Stimulated activated CD4-positive, alpha-beta T cell treated with anti-CD3 and anti-CD28 coated beads, TNF-alpha, amount 100 ng/mL, for 1 hour (primary cell): Measurements from ENCODE around the gene KRTAP13-2.

Source experiments
- DNase-seq, 3 donors: peaks; one replicate each; pipeline ENCODE4 v3.0.0-alpha.2; 2020; ENCODE audit warnings: low read depth in 3 of 3, low spot score in 1 of 3

The KRTAP13-2 gene, protein sequence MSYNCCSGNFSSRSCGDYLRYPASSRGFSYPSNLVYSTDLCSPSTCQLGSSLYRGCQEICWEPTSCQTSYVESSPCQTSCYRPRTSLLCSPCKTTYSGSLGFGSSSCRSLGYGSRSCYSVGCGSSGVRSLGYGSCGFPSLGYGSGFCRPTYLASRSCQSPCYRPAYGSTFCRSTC

DNA sequence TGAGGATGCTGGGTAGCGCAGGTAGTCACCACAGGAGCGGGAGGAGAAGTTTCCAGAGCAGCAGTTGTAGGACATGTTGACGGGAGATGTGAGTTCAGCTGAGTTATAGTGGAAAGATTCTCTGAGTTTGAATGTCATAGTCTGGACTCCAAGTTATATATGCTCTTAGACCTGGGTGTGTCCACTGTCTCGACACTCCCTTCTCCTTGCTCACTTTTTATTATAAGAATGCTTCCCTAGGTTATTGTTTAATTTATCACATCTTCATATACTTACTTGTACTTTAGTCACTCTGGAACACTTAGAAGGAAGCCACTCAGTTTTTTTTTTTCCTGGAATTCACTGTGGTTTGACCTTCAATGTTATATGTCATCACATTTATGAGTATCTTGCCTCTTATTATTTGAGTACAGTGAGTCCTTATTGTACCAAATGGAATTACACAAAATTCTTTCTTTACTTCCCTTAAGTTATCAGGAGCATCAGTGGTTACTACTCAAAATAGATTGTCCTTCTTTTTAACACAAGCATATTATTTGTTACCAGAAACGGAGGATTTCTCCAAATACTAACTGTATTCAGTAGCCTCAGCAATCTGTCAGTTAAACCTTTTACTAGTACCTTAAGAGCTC lies at the start of gene KRTAP13-2:
TSS of gene KRTAP13-2 (minus strand) at position 133 of the 632 bp plus-strand sequence. CDS start at position 75, 58 bp downstream.
- DNase-seq, result no peak

DNA sequence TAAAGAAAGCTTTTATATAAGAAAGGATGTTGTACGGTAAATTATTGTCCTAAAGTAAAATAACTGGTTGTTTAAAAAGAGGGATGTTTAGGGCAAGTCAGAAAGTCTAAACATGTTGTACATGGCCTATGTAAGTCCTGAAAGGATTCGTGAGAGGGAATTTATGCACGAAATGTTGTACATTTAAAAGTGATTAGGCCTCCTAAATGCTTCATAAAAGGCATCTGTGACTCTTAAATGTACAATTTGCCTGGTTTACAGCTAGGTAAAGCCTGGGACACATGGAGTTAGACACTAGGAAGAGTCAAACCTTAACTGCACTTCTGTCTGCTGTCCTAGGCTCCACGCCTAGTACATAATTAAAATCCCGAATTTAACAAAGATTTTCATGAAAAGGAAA lies 43.9 kb upstream of the KRTAP13-2 start:
- no peak for DNase-seq

DNA sequence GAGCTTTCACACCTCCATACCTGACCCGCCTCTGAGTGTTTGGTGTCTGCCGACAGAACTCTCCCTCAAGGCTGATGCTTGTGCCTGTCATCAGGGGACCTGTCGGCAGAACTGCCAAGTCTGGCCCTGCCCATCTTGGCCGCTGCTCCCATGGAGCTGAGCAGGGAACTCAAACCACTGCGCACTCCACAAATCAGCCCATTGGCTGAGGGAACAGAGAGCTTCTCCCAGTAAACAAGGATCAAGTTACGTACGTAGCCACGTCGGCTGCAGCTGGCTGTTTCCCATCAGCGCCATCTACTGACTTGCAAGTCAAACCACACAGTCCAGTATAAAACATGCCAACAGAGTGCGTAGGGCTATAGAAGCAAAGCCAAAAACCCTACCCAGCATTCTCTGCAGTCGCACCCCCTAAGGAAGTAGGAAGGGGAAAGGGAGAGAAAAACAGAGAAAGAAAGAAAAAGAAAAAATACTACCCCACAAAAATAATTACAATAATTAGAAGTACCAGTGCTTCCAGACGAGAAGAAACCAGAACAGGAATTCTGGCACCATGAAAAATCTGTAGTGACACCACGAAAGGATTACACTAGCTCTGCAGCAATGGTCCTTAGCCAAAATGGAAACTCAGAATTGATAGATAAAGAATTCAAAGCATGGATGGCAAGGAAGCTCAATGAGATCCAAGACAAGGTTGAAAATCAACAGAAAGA lies 36.9 kb upstream of the KRTAP13-2 start:
- DNase-seq, result no peak

DNA sequence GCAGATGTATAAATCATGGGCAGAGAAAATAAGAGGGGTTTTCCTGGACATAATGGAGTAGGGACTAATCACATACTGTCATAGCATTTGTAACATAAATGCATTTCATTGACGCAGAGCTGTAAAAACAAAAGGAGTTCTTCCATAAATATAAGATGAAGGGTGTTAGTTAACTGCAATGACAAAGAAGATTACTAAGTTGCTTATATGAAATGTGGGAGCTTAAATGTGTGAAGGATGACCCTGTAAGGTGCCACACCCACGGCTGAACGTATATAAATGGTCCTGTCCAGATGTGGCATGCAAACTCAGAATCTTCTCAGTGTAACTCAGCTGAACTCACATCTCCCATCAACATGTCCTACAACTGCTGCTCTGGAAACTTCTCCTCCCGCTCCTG lies 23.7 kb upstream of the KRTAP13-2 start, which contains the start of gene KRTAP13-1:
TSS of gene KRTAP13-1 (plus strand) at position 301 of the 400 bp plus-strand sequence. CDS start at position 357, 56 bp downstream.
- DNase-seq, result no peak

DNA sequence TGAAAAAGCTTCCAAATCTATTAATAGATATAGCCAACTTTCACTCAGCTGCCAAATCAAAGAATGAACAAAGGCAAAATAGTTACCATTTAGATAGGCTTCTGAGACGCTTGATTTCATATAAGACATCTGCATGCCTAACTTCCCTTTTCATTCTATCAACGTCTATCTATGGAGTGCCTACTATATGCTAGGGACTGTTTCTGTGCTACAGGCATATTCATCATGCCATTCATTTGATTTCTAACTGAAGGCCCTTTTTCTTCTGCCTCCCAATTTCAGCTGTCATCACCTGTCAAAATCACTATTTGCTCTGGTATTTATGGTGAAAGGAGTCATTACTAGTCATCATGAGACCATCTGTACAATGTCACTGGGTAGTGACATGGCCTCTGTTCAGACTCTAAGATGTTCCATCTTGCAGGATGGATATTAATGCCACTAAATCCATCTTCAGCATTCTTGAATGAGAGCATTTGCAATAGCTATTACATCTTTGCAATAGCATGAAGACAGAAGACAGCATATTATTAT lies 19.5 kb upstream of the KRTAP13-2 start:
- DNase-seq, result no peak

DNA sequence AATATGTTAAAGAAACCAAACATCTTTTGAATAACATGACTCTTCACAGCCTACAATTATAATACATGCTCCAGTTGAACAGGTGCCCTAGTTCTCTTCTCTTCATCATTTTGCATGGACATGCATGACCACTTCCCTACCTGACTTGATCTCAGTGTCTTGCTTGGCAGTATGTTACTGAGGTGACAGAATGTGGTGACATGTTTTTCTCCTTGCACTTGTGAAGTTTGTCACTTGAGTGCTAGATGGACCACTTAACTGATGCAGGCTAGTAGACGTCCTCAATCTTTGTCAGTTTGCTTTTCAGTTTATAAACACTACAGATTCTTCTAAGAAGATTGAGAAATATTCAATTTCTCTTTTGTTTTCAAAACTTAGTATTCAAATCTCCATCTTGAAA lies 10.1 kb upstream of the KRTAP13-2 start:
- no peak for DNase-seq

DNA sequence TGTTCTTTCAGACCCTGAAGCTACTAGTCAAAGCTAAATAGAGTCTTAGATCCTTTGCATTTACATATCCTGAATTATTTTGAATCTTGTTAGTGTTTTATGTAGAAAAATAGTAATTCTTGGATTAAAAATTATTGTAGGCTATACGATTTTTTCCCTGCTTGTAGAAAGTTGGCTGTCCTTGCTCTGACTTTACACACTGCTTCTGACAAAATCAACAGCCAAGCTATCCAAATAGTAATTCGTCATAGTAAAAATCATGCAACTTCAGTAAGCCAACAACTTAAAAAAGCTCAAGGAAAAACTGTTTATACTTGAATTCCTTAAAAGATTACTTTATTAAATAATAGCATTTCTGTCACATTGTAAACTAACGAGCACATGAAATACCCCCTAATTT lies 16.2 kb downstream of the KRTAP13-2 start:
- no peak for DNase-seq

DNA sequence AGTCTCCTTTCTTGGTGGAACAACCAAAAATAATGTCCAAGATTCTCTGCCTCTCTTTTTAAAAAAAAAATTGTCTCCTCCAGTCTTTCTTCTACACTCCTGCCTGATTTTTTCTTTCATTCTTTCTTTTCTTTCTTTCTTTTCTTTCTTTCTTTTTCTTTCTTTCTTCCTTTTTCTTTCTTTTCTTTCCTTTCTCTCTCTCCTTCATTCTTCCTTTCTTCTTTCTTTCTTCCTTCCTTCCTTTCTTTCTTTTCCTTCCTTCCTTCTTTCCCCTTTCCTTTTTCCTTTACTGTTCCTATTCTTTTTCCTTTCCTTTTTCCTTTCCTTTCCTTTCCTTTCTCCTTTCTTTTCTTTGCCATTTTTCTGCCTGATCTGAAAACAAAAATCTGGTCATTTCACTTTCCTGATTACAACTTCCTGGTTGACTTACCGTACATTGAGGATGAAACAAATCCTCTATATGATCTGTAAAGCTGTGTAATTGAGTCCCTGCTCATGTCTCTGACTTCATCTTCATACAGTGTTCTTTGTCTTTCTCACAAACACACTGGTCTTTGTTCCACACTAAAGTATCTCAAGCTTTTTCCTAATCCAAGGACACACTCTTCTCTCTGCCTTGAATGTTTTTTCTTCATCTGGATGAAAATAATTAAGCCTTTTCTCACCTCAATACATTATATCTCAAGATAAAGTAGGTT lies 17.6 kb downstream of the KRTAP13-2 start:
- DNase-seq, result no peak

DNA sequence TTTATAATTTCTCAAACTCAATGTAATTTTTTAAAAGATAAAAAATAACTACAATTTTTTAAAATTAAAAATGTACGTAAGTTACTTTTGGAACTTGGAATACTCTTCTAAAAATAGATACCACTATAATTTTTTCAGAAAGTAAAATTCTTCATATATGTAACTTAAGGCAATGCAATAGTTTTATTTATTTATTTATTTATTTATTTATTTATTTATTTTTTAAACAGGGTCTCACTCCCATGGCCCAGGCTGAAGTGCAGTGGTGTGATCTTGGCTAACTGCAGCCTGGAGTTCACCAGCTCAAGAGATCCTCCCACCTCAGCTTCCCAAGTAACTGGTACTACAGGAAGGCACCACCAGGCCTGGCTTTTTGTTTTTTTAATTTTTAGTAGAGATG lies 20.5 kb downstream of the KRTAP13-2 start:
- no peak for DNase-seq

DNA sequence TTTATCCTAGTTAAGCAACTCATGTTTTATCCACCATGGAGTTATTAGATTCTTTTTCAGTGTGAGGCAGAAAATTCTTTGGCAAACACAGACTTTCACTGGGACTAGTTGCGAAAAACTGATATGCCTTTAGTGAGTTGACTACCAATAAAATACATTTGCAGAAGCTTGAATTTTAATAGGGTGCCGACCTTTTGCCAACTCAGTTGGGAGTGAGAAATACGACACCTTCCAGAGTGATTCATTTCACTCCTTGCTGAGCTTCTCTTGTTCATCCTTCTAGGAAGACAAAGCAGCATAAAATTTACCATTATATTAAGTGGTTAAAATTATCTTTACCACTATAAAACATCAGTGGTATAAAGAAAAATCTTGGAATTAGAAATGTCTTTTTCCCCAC lies 22.5 kb downstream of the KRTAP13-2 start:
- DNase-seq, result no peak

DNA sequence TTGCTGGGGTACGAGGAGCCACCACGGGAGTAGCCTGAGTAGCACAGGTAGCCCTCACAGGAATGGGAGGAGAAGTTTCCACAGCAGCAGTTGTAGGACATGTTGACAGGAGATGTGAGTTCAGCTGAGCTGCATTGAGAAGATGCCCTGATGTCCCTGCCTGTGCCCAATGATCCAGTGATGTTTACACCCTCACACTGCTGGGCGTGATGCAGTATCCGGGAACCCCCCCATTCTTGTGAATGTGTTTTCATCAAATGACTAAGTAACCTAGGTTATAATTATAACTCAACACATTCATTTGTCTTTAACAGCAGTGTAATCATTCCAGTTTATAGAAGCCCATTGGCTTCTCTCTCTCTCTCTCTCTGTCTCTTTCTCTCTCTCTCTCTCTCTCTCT lies 23.6 kb downstream of the KRTAP13-2 start, which contains the start of gene KRTAP23-1:
TSS of gene KRTAP23-1 (minus strand) at position 101 of the 400 bp plus-strand sequence. CDS start at position 101, 0 bp downstream.
- DNase-seq, result no peak

DNA sequence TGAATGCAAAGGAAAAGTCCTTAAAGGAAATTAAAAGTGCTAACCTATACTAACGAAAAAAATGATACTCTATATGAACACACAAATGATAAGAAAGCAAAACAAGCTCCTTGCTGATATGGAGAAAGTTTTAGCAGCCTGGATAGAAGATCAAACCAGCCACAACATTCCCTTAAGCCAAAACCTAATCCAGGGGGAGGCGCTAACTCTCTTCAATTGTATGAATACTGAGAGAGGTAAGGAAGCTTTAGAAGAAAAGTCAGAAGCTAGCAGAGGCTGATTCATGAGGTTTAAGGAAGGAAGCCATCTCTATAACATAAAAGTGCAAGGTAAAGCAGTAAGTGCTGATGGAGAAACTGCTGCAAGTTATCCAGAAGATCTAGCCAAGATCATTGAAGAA lies 27.1 kb downstream of the KRTAP13-2 start:
- DNase-seq, result no peak

DNA sequence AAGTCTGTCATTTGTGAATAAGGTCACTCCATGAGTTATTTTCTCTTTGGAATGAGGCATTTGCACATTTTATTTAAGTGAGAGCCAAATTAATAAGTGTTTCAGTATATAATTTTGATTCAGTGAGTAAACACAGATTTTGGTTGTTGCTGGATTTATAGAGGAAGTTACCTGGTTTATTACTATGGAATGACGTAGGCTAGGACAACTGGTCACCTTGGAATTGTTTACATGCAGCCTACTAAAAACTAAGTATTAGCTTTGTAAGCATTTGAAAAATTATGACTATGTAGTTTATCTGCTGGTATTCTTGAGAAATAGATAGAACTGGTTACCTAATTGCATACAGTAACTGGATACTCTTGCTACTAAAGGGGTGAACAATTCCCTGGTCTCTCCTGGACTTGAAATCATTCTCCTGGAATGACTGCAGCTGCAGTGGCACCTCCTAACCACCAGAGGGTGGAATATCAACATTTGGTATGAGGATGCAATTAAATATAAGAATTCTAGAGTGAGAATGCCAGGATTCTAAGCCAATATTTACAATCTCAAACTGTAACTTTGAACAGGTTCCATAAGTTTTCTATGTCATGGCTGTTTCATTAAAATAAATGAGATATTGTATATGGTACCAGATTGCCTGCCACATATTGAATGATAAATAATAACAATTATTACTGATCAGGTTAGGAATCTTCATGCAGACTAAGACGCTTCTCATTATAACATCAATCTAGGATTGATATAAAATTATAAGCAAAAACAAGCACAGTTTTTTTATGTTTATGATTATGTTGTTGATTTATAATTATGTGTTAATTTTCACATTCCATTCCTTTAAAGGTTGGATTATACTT lies 31.1 kb downstream of the KRTAP13-2 start:
- peak in 1 of 3 donors; percentile 6 for DNase-seq

DNA sequence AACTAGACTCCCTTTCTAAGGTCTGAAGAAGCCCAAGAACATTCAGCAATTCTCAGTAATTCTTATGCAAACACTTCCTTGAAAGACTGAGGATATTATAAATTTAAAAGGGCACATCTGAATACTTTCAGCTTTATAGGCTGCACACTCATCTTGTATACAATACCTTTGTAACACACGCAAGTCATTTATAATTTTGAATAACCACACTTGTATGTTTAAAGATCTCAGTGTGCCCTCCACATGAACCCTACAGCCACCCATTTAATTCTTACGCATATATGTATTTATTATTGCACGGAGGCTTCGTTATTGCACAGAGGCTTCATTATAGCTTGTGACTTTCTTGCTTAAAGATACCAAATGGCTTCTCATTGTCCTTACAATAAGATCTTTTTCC lies 33.4 kb downstream of the KRTAP13-2 start:
- no peak for DNase-seq

DNA sequence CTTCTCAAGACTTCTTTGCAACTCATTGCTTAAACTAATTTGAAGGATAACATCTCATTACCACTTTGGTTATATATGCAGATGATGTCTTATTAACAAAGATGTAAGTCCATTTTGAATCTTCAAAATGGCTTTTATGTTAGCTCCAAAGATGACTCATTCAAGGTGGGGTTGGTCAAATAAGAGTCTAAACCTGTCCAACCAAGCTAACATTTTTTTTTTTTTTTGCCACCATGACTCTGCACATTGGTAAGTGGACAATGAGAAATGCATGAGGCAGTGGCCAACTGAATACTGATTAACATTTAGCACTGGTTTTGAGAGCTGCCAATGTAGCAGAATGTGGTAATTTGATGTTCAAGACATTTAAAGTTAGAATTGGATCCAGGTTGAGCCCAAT lies 34.3 kb downstream of the KRTAP13-2 start:
- DNase-seq, result no peak

DNA sequence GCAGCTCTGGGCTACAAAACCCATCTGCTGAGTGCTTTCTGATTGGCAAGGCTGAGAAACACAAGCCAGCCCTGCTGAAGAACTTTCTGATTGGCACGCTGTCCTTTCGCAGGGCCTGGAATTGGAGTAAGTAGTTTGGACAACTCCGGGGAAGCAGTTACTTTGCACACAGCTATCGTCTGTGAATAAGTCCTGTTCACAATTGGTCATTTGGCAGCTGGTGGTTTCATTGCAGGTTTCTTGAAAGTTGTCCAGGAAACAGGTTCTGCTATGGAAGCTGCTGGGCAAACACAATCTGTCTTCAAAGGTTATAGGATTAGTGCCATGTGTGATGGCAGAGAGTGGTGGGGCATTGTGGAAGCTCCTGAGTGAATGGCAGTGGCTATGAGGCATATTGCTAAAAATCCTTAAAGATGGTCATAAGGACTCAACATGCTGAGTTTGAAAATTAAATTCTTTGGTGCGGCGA lies 34.8 kb downstream of the KRTAP13-2 start, which contains the start of gene KRTAP27-1:
TSS of gene KRTAP27-1 (minus strand) at position 419 of the 469 bp plus-strand sequence. CDS start at position 393, 26 bp downstream.
- DNase-seq, result no peak

DNA sequence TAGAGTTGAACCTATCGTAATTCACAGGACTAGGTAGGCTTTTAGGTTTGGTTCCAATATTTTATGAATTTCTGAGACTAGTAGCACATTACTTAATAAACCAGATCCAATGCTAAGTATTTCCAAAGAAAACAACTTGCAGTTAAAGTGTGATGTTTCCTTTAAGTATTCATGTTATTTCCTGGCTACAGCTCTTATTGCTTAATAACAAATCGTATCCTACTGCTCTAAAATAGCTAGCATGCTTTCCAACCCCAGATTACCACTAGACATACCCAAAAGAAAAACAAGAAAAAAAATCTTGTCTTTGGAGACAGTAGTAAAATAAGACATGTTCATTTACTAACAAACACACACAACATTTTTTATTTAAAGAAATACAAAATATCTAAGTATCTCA lies 35.5 kb downstream of the KRTAP13-2 start:
- no peak for DNase-seq

DNA sequence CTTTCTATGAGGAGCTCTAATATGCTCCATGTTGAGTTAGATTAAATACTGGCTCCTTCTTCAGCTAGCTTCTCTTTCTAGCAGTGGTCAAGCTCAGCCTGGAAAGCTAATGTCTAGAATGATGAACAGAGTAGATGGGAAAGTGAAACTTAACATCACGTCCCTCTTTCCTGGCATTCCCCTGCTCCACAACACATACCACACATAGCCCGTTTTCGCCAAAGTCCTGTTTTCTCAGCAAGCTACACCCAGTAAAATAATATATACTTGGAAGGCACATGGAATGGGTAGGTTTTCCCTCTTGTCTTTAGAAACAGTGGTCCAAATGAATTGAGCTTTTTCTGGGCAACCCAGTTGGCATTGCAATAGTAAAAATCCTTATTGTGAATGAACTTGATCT lies 38.3 kb downstream of the KRTAP13-2 start:
- no peak for DNase-seq

DNA sequence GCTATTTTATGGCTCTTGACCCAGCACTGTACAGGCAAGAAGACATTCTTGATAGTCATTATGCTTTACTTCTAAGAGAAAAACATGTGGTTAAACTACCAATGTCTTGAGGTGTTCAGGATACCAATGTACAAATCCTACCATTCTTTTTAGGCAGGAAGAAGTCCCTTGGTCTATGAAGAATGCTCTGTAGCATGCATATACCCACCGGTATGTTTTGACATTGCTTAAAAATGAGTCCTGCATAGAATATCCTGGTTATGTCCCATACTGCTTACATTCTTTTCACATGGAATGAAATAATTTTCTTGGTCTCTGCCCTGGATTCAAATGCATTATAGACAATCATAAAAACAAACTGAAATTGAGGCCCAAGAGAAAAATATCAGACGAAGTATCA lies 39.4 kb downstream of the KRTAP13-2 start:
- DNase-seq, result no peak

DNA sequence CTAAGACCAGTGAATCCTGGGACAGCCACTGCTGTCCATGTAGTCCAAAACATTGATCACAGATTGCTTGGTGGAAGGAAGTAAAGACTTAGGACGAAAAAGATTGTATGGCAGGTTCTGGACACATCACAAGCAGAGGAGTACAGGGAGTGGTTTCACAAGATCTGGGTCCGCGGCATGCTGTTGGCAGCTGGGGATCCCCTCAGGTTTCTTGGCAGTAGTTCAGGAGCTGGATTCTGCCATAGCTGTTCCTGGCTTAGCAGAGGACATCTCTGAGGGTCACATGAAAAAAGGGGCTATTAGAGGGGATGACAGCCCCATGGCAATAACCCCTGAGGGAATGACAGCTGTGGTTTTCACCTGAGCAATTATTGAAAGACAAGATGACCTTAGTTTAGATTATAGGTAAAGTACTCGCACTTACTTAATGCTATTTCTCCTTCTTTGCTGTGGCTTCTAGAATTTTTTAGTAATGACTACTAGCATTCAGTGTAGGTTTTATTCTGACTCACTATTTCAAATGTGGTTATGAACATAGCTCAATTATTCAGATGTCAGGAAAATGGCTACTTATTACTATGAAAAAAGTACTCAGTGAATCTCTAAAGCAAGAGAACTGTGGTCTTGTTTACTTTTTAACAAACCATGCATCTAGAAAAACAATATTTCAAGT lies 42.7 kb downstream of the KRTAP13-2 start:
- no peak for DNase-seq
